ENCODE results near the gene SPATA17. TPM values are rescaled to one million over a fixed set of nuclear protein-coding genes. Genes with fewer than 3 reads are reported as not detected.
"Not testable (repeated sequence)": the region's sequence is repeated elsewhere in the genome, so short reads cannot be mapped to it uniquely, and the experiment has no call there.

The SPATA17 gene
- polyA plus RNA-seq, 3 donors: 14.5 to 15.8 (median 14.9) TPM

DNA sequence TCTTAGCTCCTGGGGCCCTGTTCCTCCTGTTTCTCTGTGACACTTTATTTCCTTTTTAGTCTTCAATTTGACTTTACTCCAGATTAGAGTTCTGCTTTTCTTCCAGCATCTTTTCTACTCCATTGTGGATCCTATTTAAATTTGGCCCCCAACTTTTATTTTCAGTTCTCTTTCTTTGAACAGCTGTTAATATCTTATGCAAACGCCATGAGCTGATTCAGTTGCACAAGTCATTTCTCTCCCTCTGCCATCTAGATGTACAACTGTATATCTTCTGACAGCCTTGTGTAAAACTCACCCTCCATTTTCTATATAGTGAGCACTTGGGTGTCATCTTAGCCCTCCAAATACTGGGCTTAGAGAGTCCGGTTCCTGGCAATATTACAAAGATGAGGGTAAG lies 42.2 kb downstream of the SPATA17 start:
- DNase-seq (ENCODE audit: low read depth in 3 of 3, low spot score in 2 of 3): no peak

DNA sequence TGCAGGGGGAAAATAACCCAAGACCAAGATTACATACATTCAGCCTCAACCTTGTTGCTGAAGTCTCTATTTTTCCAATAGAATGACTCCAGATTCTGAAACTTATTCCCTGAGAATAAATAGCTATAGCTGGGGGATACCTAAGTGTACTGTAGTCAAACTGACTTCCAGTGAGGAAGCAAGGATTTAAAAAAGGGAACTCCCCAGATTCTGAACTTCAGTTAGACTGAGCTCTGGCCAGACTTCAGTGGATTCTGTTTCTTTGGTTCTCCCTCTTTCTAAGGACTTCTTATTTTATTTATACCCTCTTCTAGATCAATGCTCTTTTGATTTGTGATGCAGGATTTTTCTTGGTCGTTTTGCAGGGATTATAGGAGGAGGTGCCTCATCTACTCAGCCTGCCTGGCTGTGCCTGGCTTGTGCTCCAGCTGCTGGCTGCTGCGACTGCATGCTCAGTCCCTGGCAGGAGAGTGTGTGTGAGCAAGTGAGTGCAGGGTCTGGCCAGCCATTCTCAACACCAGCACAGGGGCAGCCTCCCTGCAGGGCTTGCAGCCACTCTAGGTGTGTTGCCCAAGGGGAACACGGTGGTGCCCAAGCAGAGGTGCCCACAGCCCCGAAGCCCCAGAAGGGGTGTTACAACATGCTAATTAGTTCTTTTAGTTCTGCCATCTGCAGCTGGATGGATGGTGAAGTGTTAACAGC lies 43.0 kb downstream of the SPATA17 start:
- no peak for DNase-seq (ENCODE audit: low read depth in 3 of 3, low spot score in 2 of 3)

DNA sequence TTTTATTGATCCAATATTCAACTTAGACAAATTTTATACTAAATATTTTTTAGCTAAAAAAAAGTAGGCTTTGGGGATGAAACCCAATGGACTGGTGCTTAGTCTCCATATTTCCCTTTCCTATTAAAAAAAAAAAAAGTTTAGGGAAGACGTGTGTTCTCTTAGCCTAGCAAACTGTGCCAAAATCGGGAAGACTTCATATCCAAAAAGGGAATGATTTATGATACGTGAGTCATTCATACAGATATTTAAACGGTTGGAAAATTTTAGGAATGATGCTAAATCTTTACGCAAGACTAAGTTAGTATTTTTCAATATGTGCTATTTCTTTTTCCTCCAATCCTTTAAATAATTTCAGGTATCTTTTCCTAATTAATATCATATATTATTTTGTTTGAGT lies 50.7 kb downstream of the SPATA17 start:
- no peak for DNase-seq (ENCODE audit: low read depth in 3 of 3, low spot score in 2 of 3)

DNA sequence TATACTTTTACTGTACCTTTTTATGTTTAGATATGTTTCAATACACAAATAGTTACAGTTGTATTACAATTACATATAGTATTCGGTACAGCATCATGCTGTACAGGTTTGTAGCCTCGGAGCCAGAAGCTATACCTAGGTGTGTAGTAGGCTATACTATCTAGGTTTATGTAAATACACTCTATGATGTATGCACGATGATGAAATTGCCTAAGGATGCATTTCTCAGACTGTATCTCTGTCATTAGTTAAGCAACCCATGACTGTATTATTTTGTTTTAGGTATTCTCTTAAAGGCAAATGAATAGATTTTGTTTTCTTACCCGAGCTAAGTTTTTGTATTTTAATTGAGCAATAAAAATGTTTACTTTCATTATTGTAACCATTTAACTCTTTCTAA lies 56.4 kb downstream of the SPATA17 start:
- no peak for DNase-seq (ENCODE audit: low read depth in 3 of 3, low spot score in 2 of 3)

DNA sequence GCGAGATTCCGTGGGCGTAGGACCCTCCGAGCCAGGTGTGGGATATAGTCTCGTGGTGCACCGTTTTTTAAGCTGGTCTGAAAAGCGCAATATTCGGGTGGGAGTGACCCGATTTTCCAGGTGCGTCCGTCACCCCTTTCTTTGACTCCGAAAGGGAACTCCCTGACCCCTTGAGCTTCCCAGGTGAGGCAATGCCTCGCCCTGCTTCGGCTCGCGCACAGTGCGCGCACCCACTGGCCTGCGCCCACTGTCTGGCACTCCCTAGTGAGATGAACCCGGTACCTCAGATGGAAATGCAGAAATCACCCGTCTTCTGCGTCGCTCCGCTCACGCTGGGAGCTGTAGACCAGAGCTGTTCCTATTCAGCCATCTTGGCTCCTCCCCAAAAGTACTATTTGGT lies 65.0 kb downstream of the SPATA17 start:
- not testable (repeated sequence) for DNase-seq (ENCODE audit: low read depth in 3 of 3, low spot score in 2 of 3)

DNA sequence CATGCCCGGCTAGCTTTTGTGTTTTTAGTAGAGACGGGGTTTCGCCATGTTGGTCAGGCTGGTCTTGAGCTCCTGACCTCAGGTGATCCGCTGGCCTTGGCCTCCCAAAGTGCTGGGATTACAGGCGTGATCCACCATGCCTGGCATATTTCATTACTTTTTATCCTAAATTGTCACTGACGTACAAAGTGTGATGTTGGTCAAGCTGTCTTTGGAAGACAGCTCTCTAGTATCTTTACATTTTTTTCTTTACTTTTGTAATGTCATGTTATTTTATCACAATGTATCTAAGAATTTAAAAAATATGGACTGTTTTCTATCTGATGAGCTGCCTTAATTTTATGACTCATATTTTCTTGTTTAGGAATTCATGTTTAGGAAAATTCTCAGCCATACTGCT lies 72.2 kb downstream of the SPATA17 start:
- DNase-seq (ENCODE audit: low read depth in 3 of 3, low spot score in 2 of 3): no peak

DNA sequence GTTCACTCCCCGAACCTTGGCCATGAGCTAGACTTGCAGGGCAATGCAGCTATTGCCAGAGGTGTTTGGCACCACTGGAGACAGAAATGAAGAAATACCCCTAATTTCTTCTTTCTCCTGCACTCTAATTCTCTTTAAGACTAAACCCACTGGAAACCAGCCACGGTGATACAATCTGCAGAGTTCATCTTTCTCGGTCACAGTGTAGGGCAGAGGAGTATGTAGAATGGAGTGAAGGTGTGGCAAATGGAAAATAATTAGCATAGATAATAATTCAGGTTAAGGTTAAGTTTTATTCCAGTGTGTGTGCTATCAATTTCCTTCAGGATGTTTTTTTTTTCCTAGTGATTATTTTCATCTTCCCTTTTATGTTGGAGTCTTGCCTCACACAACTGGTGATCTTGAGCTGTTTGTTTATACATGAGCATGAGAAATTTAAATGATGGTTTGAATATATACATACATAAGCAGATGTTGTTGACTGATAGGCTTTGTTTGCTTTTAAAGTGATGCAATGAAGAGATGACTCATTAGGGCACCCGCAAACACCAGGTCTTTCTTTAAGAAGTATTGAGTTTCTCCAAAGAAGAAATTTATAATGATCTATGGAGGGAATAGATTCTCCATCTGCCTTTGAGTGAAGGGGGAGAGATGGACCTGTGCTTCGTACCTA lies 81.9 kb downstream of the SPATA17 start:
- no peak for DNase-seq (ENCODE audit: low read depth in 3 of 3, low spot score in 2 of 3)

DNA sequence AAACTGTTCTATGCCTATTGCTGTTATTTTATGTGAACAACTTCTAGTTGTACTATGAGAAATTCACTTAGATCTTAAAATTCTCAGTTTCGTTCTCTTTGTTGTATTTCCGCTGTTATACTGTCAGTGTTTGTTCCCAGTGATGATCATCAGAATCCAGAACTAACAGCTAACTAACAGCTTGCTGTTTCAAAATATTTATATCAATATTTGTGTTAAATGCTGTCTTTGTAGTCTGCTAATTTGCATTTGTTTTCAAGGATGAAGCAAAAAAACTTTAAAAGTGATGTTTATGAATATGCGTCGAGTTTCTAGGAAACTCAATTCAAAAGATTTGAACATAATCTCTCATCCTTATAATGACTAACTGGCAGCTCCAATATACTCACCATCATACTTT lies 84.5 kb downstream of the SPATA17 start:
- no peak for DNase-seq (ENCODE audit: low read depth in 3 of 3, low spot score in 2 of 3)

DNA sequence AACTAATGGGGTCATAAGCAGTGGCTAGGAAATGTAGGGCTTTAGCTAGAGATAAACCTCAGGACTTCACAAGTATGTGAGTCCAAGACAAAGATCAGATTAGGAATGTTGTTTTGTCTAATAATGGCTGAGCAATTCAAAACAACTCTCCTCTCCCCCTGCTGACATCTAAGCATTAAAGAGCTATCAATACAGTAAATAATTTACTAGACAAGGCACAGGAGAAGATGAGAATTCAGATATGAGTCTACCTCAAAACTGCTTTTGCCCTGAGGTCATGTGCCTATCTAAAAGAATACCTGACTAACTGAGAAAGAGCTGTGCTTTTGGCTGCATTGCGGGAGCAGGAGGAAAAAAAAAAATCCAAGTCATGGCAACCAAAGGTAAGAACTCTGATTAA lies 86.8 kb downstream of the SPATA17 start:
- DNase-seq (ENCODE audit: low read depth in 3 of 3, low spot score in 2 of 3): no peak

DNA sequence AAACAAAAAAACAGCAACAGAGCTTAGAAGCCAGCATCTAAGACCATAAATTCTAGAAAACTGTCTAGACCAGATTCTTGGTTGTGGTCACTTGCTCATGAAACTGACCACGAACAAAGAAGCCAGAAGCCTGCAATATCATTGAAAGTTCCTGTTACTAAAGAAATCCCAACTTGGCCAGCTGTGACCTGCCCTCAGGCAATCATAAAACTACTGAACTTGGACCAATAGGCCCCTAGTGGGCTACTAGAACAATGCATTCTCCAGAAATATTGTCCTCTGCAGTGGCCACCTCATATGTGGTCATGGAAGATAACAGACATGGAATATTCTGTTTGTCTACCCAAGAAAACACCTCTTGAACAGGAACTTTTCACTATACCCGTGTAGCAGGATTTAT lies 87.7 kb downstream of the SPATA17 start:
- no peak for DNase-seq (ENCODE audit: low read depth in 3 of 3, low spot score in 2 of 3)

DNA sequence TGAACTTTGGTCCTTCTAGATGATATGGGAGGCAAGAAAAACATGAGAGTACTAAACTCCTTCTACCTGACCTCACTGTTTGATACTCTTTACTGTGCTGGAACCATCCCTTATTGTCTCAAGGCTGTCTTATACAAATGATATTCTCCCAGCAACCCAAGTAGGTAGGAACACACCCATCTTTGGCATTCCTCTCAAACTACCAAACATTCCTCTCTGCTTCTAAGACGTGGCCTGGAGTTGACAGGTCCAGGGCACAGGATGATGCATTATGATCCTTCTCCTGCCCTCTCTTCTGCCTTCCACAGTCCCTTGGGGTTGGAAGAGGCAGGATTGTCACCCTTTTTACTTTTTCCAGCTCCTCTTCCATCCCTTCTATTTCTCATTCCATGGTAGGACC lies 90.5 kb downstream of the SPATA17 start:
- no peak for DNase-seq (ENCODE audit: low read depth in 3 of 3, low spot score in 2 of 3)

DNA sequence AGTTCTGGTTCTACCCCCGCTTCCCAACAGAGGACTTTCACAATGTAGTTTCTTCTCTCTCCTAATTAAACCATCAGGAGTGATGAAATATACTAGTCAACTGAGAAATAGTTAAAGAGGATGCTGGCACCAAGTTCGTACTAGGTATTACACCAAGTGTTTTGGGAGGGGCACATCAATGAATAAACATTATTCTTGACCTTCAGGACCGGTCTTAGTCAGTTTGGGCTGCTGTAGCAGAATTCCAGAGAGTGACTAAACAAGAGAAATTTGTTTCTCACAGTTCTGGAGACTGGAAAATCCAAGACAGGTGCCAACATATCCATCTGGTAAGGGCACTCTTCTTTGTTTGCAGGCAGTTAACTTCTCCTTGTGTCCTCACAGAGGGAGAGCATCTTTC lies 103.8 kb downstream of the SPATA17 start:
- no peak for DNase-seq (ENCODE audit: low read depth in 3 of 3, low spot score in 2 of 3)

DNA sequence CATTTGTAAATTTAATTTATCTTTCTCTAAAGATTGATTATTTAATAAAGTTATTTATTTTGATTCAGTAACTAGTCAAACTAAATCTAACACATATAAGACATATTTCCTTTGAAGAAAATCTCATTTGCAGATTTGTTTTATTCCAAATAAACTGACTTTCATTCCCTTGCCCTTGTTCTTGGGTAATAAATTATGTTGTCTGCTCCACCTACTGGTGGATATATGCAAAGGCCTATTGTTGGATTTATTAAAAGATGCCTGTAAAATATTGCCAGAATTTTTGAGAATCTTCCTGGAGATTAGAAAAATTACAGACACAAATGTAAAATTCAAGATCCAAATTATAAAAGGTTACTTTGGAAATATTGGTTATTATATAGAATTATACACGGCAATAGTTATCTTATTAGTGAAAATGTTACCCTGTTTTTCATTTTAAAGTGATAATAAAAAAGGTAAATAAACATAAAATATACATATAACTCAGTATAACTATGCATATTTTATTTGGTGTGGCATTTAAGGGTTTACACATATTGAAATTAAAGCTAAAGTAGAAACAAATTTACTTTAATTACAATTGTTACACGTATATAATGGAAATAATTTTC lies 116.1 kb downstream of the SPATA17 start:
- DNase-seq (ENCODE audit: low read depth in 3 of 3, low spot score in 2 of 3): no peak

DNA sequence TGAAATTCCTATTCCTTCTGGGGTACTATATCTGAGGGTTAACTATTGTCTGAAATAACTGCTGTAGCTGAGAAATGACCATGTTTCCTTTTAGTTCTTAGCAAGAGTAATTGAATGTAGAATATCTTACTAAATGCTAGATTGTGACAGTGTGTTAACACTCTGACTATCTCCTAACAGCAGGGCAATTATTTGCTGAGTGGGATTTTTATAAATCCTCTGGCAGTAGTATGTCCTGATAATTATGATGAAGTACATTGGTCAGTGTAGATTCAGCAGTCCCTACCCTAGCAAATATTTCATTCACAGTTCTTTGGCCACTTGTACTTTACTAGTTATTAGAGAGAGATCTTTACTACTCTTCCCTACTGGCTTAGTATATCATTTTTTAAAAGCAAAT lies 138.6 kb downstream of the SPATA17 start:
- no peak for DNase-seq (ENCODE audit: low read depth in 3 of 3, low spot score in 2 of 3)

DNA sequence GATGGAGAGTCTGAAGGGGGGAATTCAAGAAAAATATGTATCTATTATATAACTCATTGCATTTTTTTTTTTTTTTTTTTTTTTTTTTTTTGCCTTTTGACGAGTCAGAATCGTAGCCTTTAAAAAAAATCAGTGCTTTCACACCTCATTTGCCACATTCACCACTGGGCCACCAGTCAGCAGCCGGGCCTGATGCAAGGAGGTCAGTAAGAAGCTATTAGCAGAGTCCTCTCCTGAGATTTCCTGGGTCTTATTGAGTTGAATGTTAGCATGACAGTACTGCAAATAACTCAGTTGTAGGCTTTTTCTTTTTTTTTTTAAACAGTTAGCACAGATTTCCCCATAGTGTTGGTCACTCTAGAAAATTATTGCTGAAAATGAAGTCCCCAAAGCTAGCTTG lies 139.8 kb downstream of the SPATA17 start:
- no peak for DNase-seq (ENCODE audit: low read depth in 3 of 3, low spot score in 2 of 3)

DNA sequence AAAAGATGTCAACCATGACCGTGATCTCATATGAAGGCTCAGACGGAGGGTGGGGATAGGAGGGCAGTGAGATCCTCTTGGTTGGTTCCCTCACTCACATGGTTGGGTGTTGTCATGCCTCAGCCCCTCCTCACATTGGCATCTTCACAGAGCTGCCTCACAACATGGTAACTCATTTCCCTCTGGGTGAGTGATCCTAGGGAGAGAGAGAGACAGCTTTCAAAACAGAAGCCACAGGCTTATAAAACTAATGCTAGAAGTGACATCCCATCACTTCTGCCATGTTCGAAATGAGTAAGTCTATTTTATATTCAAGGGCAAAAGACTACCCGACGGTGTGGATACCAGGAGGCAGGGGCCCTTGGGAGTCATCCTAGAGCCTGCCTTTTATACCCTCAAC lies 145.5 kb downstream of the SPATA17 start:
- DNase-seq (ENCODE audit: low read depth in 3 of 3, low spot score in 2 of 3): no peak

DNA sequence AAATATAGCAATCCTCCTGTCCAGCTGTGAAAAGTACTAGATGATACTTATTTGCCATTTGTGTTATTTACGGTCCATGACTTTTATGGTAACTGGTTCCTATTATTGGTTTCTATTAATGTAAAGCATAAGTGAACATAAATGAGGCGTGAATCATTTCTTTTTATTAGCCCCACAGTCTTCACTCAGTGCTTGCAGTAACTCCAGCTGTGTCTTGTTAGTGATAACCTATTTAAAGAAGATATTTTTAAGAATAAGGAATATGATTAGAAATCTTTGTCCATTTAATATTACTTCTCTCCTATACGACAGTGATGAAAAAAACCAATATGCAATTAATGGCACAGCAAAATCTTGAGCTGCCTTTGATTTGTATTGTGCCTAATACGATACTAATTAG lies 149.9 kb downstream of the SPATA17 start:
- no peak for DNase-seq (ENCODE audit: low read depth in 3 of 3, low spot score in 2 of 3)

DNA sequence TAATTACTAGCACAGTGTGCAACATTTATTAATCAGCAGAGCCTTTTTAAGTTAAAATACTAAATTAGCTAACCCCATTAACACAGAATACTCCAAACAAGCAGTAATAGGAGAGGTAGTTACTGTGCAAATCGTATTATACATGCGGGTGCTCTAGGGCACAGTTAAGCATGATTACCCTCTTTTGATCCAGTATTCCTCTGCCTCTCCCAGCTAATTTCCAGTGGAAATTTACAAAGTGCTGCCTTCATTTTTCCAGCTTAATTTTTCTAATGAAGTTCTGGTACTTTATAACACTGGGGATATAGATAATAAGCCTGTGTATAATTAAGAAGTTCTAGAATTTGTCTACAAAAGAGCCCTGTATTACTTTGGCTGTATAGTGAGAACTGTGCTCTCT lies 159.9 kb downstream of the SPATA17 start:
- no peak for DNase-seq (ENCODE audit: low read depth in 3 of 3, low spot score in 2 of 3)

DNA sequence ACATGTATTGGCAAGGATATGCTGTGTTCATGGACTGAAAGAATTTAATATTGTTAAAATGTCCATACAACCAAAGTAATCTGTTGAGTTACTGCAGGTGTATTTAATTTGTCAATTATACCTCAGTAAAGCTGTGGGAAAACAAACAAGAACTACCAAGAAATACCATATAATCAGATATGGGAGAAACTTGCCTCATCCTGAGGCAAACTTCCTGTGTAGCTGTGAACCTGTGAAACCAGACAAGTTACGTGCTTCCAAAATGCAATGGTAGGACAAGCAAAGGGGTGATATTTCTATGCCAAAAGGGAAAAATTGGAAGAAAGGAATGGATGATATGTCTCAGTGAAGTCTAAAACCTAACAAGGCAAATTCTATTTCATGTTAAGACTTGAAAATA lies 174.6 kb downstream of the SPATA17 start:
- no peak for DNase-seq (ENCODE audit: low read depth in 3 of 3, low spot score in 2 of 3)

DNA sequence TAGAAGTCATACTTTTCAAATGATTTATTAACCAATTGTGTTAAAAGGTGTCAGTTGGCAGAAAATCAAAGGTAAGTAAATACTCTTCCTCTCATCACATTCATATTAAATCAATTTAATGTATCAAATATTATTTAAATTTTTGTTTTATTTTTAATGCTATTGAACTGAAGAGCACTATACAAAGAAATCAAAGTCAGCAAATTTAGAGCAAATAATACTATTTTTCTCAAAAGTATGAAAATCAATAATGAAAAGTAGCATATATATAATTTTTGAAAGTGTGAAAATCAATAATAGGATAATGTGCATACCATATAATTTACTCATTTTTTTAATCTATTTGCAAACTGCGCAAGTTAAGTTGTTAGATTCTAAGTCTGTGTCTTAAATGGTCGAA lies 181.0 kb downstream of the SPATA17 start:
- no peak for DNase-seq (ENCODE audit: low read depth in 3 of 3, low spot score in 2 of 3)

DNA sequence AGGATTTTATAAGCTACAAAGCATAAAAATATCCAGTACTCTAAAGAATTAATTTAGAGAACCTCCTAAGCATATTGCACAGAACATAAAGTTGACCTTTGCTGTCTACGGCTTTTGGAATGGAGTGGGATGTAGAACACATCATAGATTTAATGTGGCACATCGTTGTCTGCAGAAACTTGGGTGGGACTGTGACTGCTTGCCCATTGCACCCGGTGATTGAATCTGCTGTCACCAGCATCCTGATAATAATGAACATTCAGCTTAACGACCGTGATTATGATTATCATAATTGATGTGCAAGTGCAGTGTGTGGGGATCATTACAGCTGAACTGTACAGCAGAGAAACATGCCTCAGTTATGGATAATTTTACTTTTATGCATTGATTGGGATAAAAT lies 181.9 kb downstream of the SPATA17 start:
- no peak for DNase-seq (ENCODE audit: low read depth in 3 of 3, low spot score in 2 of 3)

DNA sequence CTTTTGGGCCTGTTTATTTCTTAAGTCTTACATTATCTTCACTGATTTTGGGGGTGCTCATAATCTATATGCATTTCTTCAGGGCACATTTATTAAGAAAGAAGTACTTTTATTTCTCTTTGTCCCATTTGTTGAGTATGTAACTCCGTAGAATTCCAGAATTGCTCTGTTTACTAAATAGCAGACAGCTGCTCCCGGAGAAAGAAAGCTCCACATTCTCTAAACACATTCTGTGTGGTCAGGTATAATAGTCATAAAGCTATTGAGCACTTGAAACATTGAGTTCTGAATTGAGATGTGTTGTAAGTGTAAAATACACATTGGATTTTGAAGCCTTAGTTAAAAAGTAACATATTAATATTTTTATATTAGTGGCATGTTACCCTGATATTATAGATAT lies 206.5 kb downstream of the SPATA17 start:
- no peak for DNase-seq (ENCODE audit: low read depth in 3 of 3, low spot score in 2 of 3)
